Measurements from ENCODE around the gene ATG9B.
"Not testable (repeated sequence)": the region's sequence is repeated elsewhere in the genome, so short reads cannot be mapped to it uniquely, and the experiment has no call there.

The ATG9B gene

GRCh38 chr7:151057989-151058780, 33.9 kb upstream of the ATG9B start:
- DNase-seq = peak; percentile 99

GRCh38 chr7:151057506-151057988, 33.3 kb upstream of the ATG9B start, which contains the start of gene CDK5:
Gene CDK5 (minus strand): TSS chr7:151057897. CDS start chr7:151057848, 49 bp downstream.
- DNase-seq = no peak

GRCh38 chr7:151056666-151057505, 32.6 kb upstream of the ATG9B start:
- DNase-seq = no peak

GRCh38 chr7:151056283-151056665, 32.0 kb upstream of the ATG9B start:
- DNase-seq = no peak

GRCh38 chr7:151053751-151054150, 29.5 kb upstream of the ATG9B start:
- no peak for DNase-seq

- no peak for DNase-seq
These were observed 28.8 kb upstream of the ATG9B start for GRCh38 chr7:151053096-151053495.

GRCh38 chr7:151051108-151051507, 26.8 kb upstream of the ATG9B start:
- peak; percentile 76 for DNase-seq

- no peak for DNase-seq
These were observed 24.7 kb upstream of the ATG9B start for GRCh38 chr7:151048911-151049463.

- DNase-seq = no peak
These were observed 23.9 kb upstream of the ATG9B start, which contains the start of gene ASIC3 for GRCh38 chr7:151047976-151048815. Gene ASIC3 (plus strand): TSS chr7:151048531. CDS start chr7:151048886, 355 bp downstream.

- peak; percentile 89 for DNase-seq
These were observed 22.6 kb upstream of the ATG9B start for GRCh38 chr7:151046603-151047573.

- DNase-seq = no peak
These were observed 21.7 kb upstream of the ATG9B start for GRCh38 chr7:151045967-151046366.

GRCh38 chr7:151045262-151045661, 21.0 kb upstream of the ATG9B start:
- no peak for DNase-seq

GRCh38 chr7:151043959-151044358, 19.7 kb upstream of the ATG9B start:
- DNase-seq = no peak

GRCh38 chr7:151043449-151043848, 19.2 kb upstream of the ATG9B start:
- not testable (repeated sequence) for DNase-seq

- DNase-seq = no peak
These were observed 16.5 kb upstream of the ATG9B start for GRCh38 chr7:151040616-151041375.

GRCh38 chr7:151039850-151040548, 15.7 kb upstream of the ATG9B start:
- DNase-seq = no peak

GRCh38 chr7:151038951-151039849, 14.9 kb upstream of the ATG9B start:
- DNase-seq = peak; percentile 70

GRCh38 chr7:151035902-151036301, 11.6 kb upstream of the ATG9B start:
- no peak for DNase-seq
